GM20000 (cell line): ENCODE measurements around the gene ASMTL.

Experiments used
- DNase-seq: peaks from one replicate; pipeline ENCODE4 v3.0.0; 2012; ENCODE audit warnings: low spot score
- TF ChIP-seq, protein P1 (sequence below): IDR thresholded peaks from 2 replicates; pipeline ENCODE4 v1.5.1; 2012; ENCODE audit warnings: mild to moderate bottlenecking, control low read depth; ENCODE audit errors: extremely low read depth, missing control alignments

ASMTL gene

GRCh38 chrX:1393871-1394615 lies 58.7 kb downstream of the ASMTL start:
- no peak for DNase-seq
- TF ChIP-seq, protein P1, sequence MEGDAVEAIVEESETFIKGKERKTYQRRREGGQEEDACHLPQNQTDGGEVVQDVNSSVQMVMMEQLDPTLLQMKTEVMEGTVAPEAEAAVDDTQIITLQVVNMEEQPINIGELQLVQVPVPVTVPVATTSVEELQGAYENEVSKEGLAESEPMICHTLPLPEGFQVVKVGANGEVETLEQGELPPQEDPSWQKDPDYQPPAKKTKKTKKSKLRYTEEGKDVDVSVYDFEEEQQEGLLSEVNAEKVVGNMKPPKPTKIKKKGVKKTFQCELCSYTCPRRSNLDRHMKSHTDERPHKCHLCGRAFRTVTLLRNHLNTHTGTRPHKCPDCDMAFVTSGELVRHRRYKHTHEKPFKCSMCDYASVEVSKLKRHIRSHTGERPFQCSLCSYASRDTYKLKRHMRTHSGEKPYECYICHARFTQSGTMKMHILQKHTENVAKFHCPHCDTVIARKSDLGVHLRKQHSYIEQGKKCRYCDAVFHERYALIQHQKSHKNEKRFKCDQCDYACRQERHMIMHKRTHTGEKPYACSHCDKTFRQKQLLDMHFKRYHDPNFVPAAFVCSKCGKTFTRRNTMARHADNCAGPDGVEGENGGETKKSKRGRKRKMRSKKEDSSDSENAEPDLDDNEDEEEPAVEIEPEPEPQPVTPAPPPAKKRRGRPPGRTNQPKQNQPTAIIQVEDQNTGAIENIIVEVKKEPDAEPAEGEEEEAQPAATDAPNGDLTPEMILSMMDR: no peak

DNA sequence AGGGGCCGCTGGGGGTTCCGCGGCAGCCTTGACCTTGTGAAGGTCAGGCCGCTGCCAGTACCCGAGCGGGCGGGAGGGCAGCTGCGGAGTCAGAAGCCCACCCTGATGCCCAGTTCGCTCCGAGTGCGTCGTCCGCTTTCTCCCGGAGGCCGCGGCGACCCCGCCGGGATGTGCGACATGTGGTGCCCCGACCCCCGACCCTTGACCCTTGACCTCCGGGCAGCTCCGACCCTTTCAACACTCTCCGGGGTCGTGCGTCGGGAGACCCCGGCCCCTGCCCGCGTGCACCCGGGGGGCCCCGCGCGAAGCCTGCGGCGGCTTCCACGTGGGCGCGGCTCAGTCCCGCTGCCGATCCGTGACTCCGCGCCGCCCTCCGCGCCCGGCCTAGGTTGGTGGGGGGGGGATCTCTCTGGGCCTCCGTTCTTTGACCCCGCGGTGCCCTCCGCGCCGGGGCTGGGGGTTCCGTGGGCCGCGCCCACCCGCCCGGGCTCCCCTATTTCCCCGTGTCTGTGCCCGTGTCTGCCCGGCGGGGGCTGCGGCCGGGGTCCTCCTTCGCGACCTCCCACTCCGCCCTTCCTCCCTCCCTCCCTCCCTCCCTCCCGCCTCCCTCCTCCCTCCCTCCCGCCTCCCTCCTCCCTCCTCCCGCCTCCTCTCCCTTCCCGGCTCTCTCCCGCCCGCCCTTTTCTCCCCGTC lies 60.2 kb downstream of the ASMTL start:
- DNase-seq: peak; percentile 83
- TF ChIP-seq, protein P1: no peak

- peak; percentile 100 for DNase-seq
- TF ChIP-seq, protein P1: no peak
These were observed 60.9 kb downstream of the ASMTL start, which contains the start of gene SLC25A6 for GRCh38 chrX:1391707-1392375. Gene SLC25A6 (minus strand): TSS chrX:1392113. CDS start chrX:1392009, 104 bp downstream.

DNA sequence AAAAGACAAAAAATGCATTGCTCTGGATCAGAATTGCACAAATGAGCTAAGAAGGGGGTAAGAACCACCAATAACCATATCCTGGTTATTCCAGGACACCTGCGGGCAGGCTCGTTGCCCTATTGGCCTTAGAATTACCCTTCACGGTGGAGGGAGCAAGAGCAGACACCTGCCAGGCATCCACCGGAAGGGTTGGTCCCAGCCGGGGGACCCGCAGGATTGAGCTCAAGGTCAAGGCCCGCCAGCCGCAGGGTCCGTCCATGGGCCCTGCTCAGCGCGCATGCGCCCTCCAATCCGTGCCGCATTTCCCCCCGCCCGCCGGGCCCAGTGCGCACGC lies 61.4 kb downstream of the ASMTL start:
- peak; percentile 97 for DNase-seq
- TF ChIP-seq, protein P1: no peak

- DNase-seq: no peak
- TF ChIP-seq, protein P1: no peak
These were observed 61.9 kb downstream of the ASMTL start for GRCh38 chrX:1390621-1391369.

DNA sequence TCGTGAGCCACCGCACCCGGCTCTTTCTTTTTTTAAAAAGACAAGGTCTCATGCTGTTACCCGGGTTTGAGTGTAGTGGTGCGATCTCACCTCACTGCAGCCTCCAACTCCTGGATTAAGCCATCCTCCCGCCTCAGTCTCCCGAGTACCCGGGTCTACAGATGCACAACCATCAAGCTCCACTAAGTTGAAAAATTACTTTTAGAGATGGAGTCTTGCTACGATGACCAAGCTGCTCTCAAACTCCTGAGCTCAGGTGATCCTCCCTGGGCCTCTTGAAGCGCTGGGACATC lies 62.8 kb downstream of the ASMTL start:
- TF ChIP-seq, protein P1: no peak
- DNase-seq: no peak
